Stomach (tissue), 9 donors: ENCODE results near the gene DLEC1. TPM values are rescaled to one million over a fixed set of nuclear protein-coding genes. Genes with fewer than 3 reads are reported as not detected.

ENCODE experiments used
- DNase-seq, 2 donors: peaks; one replicate each; pipeline versions ENCODE4 v3.0.0 to v3.0.0-alpha.2; 2013 to 2019
- H3K27ac ChIP-seq, 5 donors: fragments of 200-600 bp in 4 of 5; sonication (generic) in 4 of 5; one replicate each; pipeline ENCODE4 v1.5.1; 2013 to 2019; ENCODE audit warnings: mild to moderate bottlenecking in 1 of 5, moderate library complexity in 1 of 5
- H3K27me3 ChIP-seq, 3 donors: fragments of 200-600 bp; sonication (generic); one replicate each; pipeline ENCODE4 v1.5.1; 2017 to 2019; ENCODE audit warnings: mixed run types in 1 of 3
- H3K36me3 ChIP-seq, 4 donors: fragments of 200-600 bp; sonication (generic); 1 replicate in 3 of 4; 2 replicates in 1 of 4; pipeline ENCODE4 v1.5.1; 2016 to 2019
- H3K4me1 ChIP-seq, 4 donors: fragments of 200-600 bp; sonication (generic); one replicate each; pipeline ENCODE4 v1.5.1; 2016 to 2019
- H3K4me3 ChIP-seq, 4 donors: fragments of 200-600 bp; sonication (generic) in 3 of 4; one replicate each; pipeline ENCODE4 v1.5.1; 2016 to 2019; ENCODE audit warnings: mild to moderate bottlenecking in 1 of 4
- H3K9me3 ChIP-seq, 4 donors: fragments of 200-600 bp; sonication (generic); one replicate each; pipeline ENCODE4 v1.5.1; 2016 to 2019
- CTCF ChIP-seq, 7 experiments: fragments of 450-650 bp in 4 of 7; fragments of 200-600 bp in 3 of 7; sonication (generic) in 3 of 7; IDR thresholded peaks; one replicate each; pipeline ENCODE4 v1.5.1; 2016 to 2019; ENCODE audit warnings: antibody characterized with exemption in 7 of 7, control low read depth in 2 of 7, mild to moderate bottlenecking in 1 of 7
- EP300 ChIP-seq: sonication (generic); formaldehyde crosslinking; IDR thresholded peaks from one replicate; pipeline ENCODE4 v1.6.1; 2017; ENCODE audit warnings: antibody characterized with exemption
- POLR2A ChIP-seq, 4 donors: fragments of 450-650 bp; IDR thresholded peaks; one replicate each; pipeline ENCODE4 v1.6.1; 2016; ENCODE audit warnings: antibody characterized with exemption in 4 of 4, control low read depth in 2 of 4, mild to moderate bottlenecking in 1 of 4, moderate library complexity in 1 of 4
- POLR2AphosphoS5 ChIP-seq, 3 donors: sonication (generic); formaldehyde crosslinking; IDR thresholded peaks; one replicate each; pipeline ENCODE4 v1.6.1; 2016; ENCODE audit warnings: antibody characterized with exemption in 3 of 3
- WGBS, 5 donors: extraction: QIAGEN DNeasy Blood & Tissue Kit in 3 of 5; methylation state at CpG; one replicate each; pipeline versions ENCODE4 v1.1.5 to v1.1.7; 2013 to 2018; 5-methylcytosine and 5-hydroxymethylcytosine counted together
- intact Hi-C: fragments of 100-400 bp; cut with DNase I; formaldehyde crosslinking; loops from one replicate; pipeline ENCODE4 v1.15.1; 2023; ENCODE audit warnings: low total_unique reads
- polyA plus RNA-seq, 3 donors: library from polyadenylated mRNA; stranded (reverse); fragments of 200-250 nt; gene quantifications; one replicate each; pipeline ENCODE4 v1.2.3, GENCODE V29; 2013
- total RNA-seq, 5 donors: library from RNA; depleted of rRNA; stranded (reverse); fragments of >200 nt; gene quantifications; one replicate each; pipeline versions ENCODE4 v1.1.0 to v1.2.3, GENCODE V29; 2014 to 2016
- donor health status: healthy with polysubstance abuse.
- donor health status: Bipolar disorder and iron deficiency.
- donor health status: healthy.

Gene DLEC1
- total and polyA plus RNA-seq, 8 donors: 0.12 to 1.5 (median 0.31) TPM; not detected in 3

- no peak for TF ChIP-seq EP300
- TF ChIP-seq POLR2AphosphoS5 (IDR thresholded peaks at IDR 0.05): no peak
- no peak for TF ChIP-seq CTCF (IDR thresholded peaks at IDR 0.05)
- TF ChIP-seq POLR2A (IDR thresholded peaks at IDR 0.05): no peak
- intact Hi-C loops: no loop called here
- DNase-seq: no peak
- H3K4me3 ChIP-seq: no peak overlapping the region
- H3K36me3 ChIP-seq: peaks cover 30 to 95% (median 79%) of the 10 kb centered on the region in 4 donors
- H3K27me3 ChIP-seq: no peaks in the 10 kb centered on the region
- 84 to 94% (median 91%) methylated on average over 14 to 21 of the region's 21 CpGs for WGBS, 5 donors
- H3K4me1 ChIP-seq: peaks cover 0 to 4% (median 0%) of the 10 kb centered on the region in 4 donors
- H3K9me3 ChIP-seq: peaks cover 0 to 4% (median 2%) of the 10 kb centered on the region in 4 donors
- no peak overlapping the region for H3K27ac ChIP-seq
Observed at GRCh38 chr3:38011111-38011510, 27.9 kb upstream of the DLEC1 start.

GRCh38 chr3:38015485-38015884 is 23.5 kb upstream of the DLEC1 start:
- DNase-seq: no peak
- no peak for TF ChIP-seq CTCF (IDR thresholded peaks at IDR 0.05)
- TF ChIP-seq POLR2AphosphoS5 (IDR thresholded peaks at IDR 0.05): no peak
- no peak for TF ChIP-seq EP300
- peaks cover 0 to 8% (median 4%) of the 10 kb centered on the region in 4 donors for H3K4me1 ChIP-seq
- 69 to 84% (median 80%) methylated on average over 3 of the region's 3 CpGs for WGBS, 5 donors
- no peaks in the 10 kb centered on the region for H3K27me3 ChIP-seq
- no peak overlapping the region for H3K4me3 ChIP-seq
- no peak overlapping the region for H3K27ac ChIP-seq
- peaks cover 0 to 9% (median 3%) of the 10 kb centered on the region in 4 donors for H3K9me3 ChIP-seq
- intact Hi-C loops: no loop called here
- peaks cover 22 to 94% (median 77%) of the 10 kb centered on the region in 4 donors for H3K36me3 ChIP-seq

- intact Hi-C loops: no loop called here
- Histone ChIP-seq H3K27me3 (no peaks in the 10 kb centered on the region), H3K36me3 (peaks cover 19 to 89% (median 72%) of the 10 kb centered on the region in 4 donors), H3K27ac (no peak overlapping the region), H3K4me3 (no peak overlapping the region), H3K4me1 (peaks cover 0 to 8% (median 4%) of the 10 kb centered on the region in 4 donors), H3K9me3 (peaks cover 0 to 9% (median 3%) of the 10 kb centered on the region in 4 donors)
- no peak for DNase-seq
- WGBS, 5 donors: 80 to 89% (median 88%) methylated on average over 3 of the region's 3 CpGs
- TF ChIP-seq POLR2A (IDR thresholded peaks at IDR 0.05) (no peak), POLR2AphosphoS5 (IDR thresholded peaks at IDR 0.05) (no peak), CTCF (IDR thresholded peaks at IDR 0.05) (no peak), EP300 (no peak)
Observed at GRCh38 chr3:38015984-38016383, 23.0 kb upstream of the DLEC1 start.

- WGBS, 5 donors: 97 to 99% (median 98%) methylated on average over 13 of the region's 13 CpGs
- Histone ChIP-seq H3K27me3 (no peaks in the 10 kb centered on the region), H3K36me3 (peaks cover 15 to 85% (median 68%) of the 10 kb centered on the region in 4 donors), H3K4me3 (no peak overlapping the region), H3K9me3 (peaks cover 0 to 9% (median 3%) of the 10 kb centered on the region in 4 donors), H3K27ac (no peak overlapping the region), H3K4me1 (peaks cover 0 to 8% (median 4%) of the 10 kb centered on the region in 4 donors)
- no peak for DNase-seq
- intact Hi-C loops: no loop called here
- no peak for TF ChIP-seq CTCF (IDR thresholded peaks at IDR 0.05)
- TF ChIP-seq POLR2AphosphoS5 (IDR thresholded peaks at IDR 0.05): no peak
- TF ChIP-seq POLR2A (IDR thresholded peaks at IDR 0.05): no peak
- no peak for TF ChIP-seq EP300
Observed at GRCh38 chr3:38016410-38016809, 22.6 kb upstream of the DLEC1 start.
